Measurements from ENCODE around the gene MROH7.

GRCh38 chr1:54680387-54680786 lies 38.8 kb downstream of the MROH7 start:
- no peak for TF ChIP-seq CTCF (conservative IDR thresholded peaks at IDR 0.05)
- no peak for TF ChIP-seq EZH2 (IDR thresholded peaks at IDR 0.05; ENCODE audit: low read depth)

All from PC-9 (cell line).